Measurements from ENCODE around the gene CMTM5. TPM values are rescaled to one million over a fixed set of nuclear protein-coding genes. Genes with fewer than 3 reads are reported as not detected.

CMTM5 gene
- total and polyA plus RNA-seq, 2 donors (not counting 3 experiments of a cell fraction or from before 2014, with no cell fraction given) = not detected

DNA sequence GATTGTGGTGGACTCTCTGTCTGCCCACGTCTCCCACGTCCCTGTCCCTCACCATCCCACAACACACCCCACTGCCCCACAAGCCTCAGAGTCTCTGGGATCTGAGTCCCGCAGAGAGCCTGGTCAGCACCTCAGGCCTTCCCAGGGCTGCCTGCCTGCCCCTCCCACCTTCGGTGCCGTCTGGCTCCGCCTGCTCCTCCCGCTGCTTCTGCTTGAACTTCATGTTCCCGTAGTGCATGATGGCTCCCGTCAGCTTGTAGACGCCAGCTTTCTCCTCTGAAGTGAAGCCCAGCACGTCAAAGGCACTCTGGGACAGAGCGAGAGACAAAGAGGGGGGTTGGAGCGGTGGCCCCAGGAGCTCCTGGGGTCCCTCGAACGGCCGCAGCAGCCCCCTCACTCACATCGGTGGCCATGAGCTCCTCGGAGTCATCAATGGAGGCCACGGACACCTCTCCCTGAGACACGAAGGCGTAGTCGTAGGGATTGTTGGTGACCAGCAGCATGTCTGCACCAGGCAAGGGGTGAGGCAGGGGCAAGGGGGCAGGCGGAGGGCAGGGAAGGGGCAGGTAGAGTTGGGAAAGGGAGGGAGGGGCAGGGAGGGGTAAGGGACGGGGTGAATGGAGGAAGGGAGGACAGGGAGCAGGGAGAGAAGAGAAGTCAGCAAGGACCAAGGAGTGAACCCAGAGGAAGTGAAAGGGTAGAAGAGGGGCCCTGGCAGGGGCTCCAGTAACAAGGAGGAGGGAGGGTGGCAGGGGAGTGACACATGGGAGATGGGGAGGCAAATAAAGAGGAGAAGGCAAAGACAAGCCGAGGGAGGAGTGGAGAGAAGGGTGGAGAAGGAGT lies 25.7 kb downstream of the CMTM5 start:
- Histone ChIP-seq H3K9me1 (replicated peaks; ENCODE audit: control insufficient read depth, extremely low read depth, insufficient read depth, low read length) (no peaks in the 10 kb centered on the region), H3K79me2 (ENCODE audit: control insufficient read depth, insufficient read depth, low read length) (no peaks in the 10 kb centered on the region), H3K4me1 (ENCODE audit: control insufficient read depth, extremely low read depth, insufficient read depth, low read length) (no peaks in the 10 kb centered on the region), H4K20me1 (replicated peaks; ENCODE audit: control insufficient read depth, extremely low read depth, insufficient read depth, low read length) (no peaks in the 10 kb centered on the region), H3K4me2 (ENCODE audit: insufficient read depth, low read length) (no peak overlapping the region), H3K4me3 (replicated peaks in 1 of 3; ENCODE audit: insufficient read depth in 1 of 3, low read depth in 1 of 3, low read length in 3 of 3) (no peak overlapping the region), H3K9me3 (replicated peaks; ENCODE audit: control insufficient read depth, insufficient read depth, low read length) (no peaks in the 10 kb centered on the region), H3K27ac (ENCODE audit: insufficient read depth, low read depth, low read length) (no peak overlapping the region), H3K27me3 (ENCODE audit: control insufficient read depth in 2 of 2, insufficient read depth in 2 of 2, low read length in 2 of 2) (no peaks in the 10 kb centered on the region), H2AFZ (ENCODE audit: low read depth, low read length) (no peak overlapping the region), H3K9ac (replicated peaks; ENCODE audit: extremely low read depth, insufficient read depth, low read length) (no peak overlapping the region), H3K36me3 (ENCODE audit: control insufficient read depth in 2 of 2, extremely low read depth in 1 of 2, insufficient read depth in 2 of 2, low read length in 2 of 2) (no peaks in the 10 kb centered on the region)
- intact Hi-C loops (cut with micrococcal nuclease) (no loop called here), dilution Hi-C loops (cut with MboI; ENCODE audit: extremely low pct_ligation_motif_present, low sequenced_read_pairs) (no loop called here)
- POLR2A ChIA-PET = no interaction called here
- CTCF ChIA-PET = no interaction called here
- BruUV-seq (replicated peaks) = no TSS peak
- DNase-seq (ENCODE audit: low read depth, low spot score) (no peak), FAIRE-seq (no peak)
- TF ChIP-seq, protein P1, sequence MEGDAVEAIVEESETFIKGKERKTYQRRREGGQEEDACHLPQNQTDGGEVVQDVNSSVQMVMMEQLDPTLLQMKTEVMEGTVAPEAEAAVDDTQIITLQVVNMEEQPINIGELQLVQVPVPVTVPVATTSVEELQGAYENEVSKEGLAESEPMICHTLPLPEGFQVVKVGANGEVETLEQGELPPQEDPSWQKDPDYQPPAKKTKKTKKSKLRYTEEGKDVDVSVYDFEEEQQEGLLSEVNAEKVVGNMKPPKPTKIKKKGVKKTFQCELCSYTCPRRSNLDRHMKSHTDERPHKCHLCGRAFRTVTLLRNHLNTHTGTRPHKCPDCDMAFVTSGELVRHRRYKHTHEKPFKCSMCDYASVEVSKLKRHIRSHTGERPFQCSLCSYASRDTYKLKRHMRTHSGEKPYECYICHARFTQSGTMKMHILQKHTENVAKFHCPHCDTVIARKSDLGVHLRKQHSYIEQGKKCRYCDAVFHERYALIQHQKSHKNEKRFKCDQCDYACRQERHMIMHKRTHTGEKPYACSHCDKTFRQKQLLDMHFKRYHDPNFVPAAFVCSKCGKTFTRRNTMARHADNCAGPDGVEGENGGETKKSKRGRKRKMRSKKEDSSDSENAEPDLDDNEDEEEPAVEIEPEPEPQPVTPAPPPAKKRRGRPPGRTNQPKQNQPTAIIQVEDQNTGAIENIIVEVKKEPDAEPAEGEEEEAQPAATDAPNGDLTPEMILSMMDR (IDR thresholded peaks at IDR 0.05; ENCODE audit: extremely low read depth in 1 of 2, insufficient read depth in 1 of 2, low read depth in 1 of 2, low read length in 2 of 2) = no peak
- TF ChIP-seq JUN (IDR thresholded peaks at IDR 0.05; ENCODE audit: borderline replicate concordance, insufficient read depth, insufficient read length, low read depth) = no peak

DNA sequence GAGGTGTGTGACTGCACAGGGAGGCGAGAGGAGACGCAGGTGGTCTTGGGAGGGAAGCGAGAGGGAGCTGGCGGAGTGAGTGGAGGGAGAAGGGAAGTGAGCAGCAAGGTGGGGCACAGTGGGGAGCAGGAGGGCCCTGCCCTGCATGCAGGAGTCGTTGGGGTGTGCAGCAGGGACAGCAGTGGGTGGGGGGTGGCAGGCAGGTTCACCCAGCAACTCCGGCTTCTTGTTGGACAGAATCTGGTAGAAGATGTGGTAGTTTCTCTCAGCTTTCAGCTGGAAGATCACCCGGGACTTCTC lies 26.2 kb downstream of the CMTM5 start:
- no peak for DNase-seq (ENCODE audit: low read depth, low spot score)
- ChIA-PET CTCF (no interaction called here), POLR2A (no interaction called here)
- no peak overlapping the region for H2AFZ ChIP-seq (ENCODE audit: low read depth, low read length)
- intact Hi-C loops (cut with micrococcal nuclease) = no loop called here
- no peaks in the 10 kb centered on the region for H3K4me1 ChIP-seq (ENCODE audit: control insufficient read depth, extremely low read depth, insufficient read depth, low read length)
- no peak overlapping the region for H3K4me3 ChIP-seq (replicated peaks in 1 of 3; ENCODE audit: insufficient read depth in 1 of 3, low read depth in 1 of 3, low read length in 3 of 3)
- H3K9ac ChIP-seq (replicated peaks; ENCODE audit: extremely low read depth, insufficient read depth, low read length) = no peak overlapping the region
- no peaks in the 10 kb centered on the region for H3K79me2 ChIP-seq (ENCODE audit: control insufficient read depth, insufficient read depth, low read length)
- FAIRE-seq = no peak
- BruUV-seq (replicated peaks) = no TSS peak
- no peaks in the 10 kb centered on the region for H4K20me1 ChIP-seq (replicated peaks; ENCODE audit: control insufficient read depth, extremely low read depth, insufficient read depth, low read length)
- H3K9me3 ChIP-seq (replicated peaks; ENCODE audit: control insufficient read depth, insufficient read depth, low read length) = no peaks in the 10 kb centered on the region
- TF ChIP-seq FOS (IDR thresholded peaks at IDR 0.05; ENCODE audit: borderline replicate concordance, insufficient read depth, low read length) (no peak), EZH2 (IDR thresholded peaks at IDR 0.05; ENCODE audit: borderline replicate concordance, low read depth, low read length, severe bottlenecking) (no peak), POLR2AphosphoS5 (IDR thresholded peaks at IDR 0.05; ENCODE audit: insufficient read depth, low read depth, low read length) (no peak), JUN (IDR thresholded peaks at IDR 0.05; ENCODE audit: borderline replicate concordance, insufficient read depth, insufficient read length, low read depth) (no peak), POLR2A (IDR thresholded peaks at IDR 0.05; ENCODE audit: low read depth, low read length) (no peak), MAX (IDR thresholded peaks at IDR 0.05; ENCODE audit: insufficient read depth, insufficient read length) (no peak), MYC (IDR thresholded peaks at IDR 0.05; ENCODE audit: low read depth, low read length) (no peak), GATA2 (IDR thresholded peaks at IDR 0.05; ENCODE audit: insufficient read depth, insufficient read length, low read depth, low read length) (no peak)
- TF ChIP-seq, protein P1 (IDR thresholded peaks at IDR 0.05; ENCODE audit: extremely low read depth in 1 of 2, insufficient read depth in 1 of 2, low read depth in 1 of 2, low read length in 2 of 2) = no peak
- no peaks in the 10 kb centered on the region for H3K27me3 ChIP-seq (ENCODE audit: control insufficient read depth in 2 of 2, insufficient read depth in 2 of 2, low read length in 2 of 2)
- no peak overlapping the region for H3K4me2 ChIP-seq (ENCODE audit: insufficient read depth, low read length)
- H3K9me1 ChIP-seq (replicated peaks; ENCODE audit: control insufficient read depth, extremely low read depth, insufficient read depth, low read length) = no peaks in the 10 kb centered on the region
- H3K36me3 ChIP-seq (ENCODE audit: control insufficient read depth in 2 of 2, extremely low read depth in 1 of 2, insufficient read depth in 2 of 2, low read length in 2 of 2) = no peaks in the 10 kb centered on the region
- dilution Hi-C loops (cut with MboI; ENCODE audit: extremely low pct_ligation_motif_present, low sequenced_read_pairs) = no loop called here
- H3K27ac ChIP-seq (ENCODE audit: insufficient read depth, low read depth, low read length) = no peak overlapping the region
